OCI-M1 (cell line): ENCODE data around the gene PGC.
A peak's percentile ranks its signal among the peaks of the same experiment; 100 is the strongest.

Experiments
- DNase-seq: peaks from one replicate; lab custom pipeline; 2025; lab: John Stamatoyannopoulos, UW

Gene PGC

DNA sequence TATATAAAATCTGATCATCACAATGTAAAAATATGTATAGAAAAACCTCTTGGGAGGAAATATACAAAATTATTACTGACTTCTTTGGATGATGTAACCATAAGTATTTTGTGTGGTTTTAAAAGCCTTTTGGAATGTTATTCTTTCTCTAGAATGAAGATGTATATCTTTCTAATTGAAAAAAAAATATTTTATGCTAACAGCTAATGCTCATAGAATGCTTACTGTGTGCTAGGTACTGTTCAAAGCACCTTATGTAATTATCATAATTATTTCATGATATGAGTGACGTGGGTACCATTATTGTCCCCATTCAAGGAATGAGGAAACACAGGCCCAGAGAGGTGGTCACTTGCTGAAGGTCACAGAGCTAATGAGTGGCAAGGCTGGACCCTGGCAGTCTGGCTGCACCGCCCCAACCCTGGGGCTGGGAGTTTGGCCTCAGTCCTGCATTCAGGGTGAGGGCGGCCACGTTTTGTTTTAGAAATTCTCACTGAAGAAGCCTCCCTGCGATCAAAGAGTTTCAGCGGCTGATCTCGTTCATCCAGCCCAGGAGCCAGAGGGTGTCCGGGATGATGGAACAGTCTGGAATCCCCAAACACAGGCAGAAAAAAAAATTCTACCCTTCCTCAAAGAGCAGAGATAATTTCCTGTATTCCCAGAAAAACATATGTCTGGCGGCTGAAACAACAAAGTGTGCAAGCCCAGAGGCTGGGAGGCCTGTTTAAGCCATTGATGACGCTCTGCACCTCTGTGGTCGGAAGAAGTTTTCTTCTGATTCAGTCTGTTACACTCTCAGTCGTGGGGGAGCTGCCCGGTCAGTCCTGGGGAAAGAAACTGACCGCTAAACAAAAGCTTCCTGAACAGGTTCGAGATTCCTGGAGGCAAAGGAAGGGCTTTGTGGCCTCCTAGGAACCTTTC lies 49.1 kb downstream of the PGC start:
- DNase-seq = no peak

DNA sequence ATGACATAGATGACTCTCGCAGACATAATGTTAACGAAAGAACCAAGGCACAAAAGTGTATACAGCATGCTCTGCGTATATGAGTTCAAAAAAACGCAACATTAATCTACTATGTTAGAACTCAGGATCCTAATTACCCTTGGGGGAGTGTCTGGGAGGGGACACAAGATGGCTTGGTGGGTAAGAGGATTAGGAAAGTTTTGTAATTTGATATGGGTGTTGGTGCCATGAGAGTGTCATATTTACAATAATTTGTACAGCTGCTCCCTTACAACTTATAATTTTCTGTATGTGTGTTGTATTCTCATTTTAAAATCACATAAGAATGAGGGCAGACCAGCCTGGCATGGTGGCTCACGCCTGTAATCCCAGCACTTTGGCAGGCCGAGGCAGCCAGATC lies 50.4 kb downstream of the PGC start:
- DNase-seq = peak; percentile 10

GRCh38 chr6:41695825-41696224 lies 51.4 kb downstream of the PGC start:
- no peak for DNase-seq

DNA sequence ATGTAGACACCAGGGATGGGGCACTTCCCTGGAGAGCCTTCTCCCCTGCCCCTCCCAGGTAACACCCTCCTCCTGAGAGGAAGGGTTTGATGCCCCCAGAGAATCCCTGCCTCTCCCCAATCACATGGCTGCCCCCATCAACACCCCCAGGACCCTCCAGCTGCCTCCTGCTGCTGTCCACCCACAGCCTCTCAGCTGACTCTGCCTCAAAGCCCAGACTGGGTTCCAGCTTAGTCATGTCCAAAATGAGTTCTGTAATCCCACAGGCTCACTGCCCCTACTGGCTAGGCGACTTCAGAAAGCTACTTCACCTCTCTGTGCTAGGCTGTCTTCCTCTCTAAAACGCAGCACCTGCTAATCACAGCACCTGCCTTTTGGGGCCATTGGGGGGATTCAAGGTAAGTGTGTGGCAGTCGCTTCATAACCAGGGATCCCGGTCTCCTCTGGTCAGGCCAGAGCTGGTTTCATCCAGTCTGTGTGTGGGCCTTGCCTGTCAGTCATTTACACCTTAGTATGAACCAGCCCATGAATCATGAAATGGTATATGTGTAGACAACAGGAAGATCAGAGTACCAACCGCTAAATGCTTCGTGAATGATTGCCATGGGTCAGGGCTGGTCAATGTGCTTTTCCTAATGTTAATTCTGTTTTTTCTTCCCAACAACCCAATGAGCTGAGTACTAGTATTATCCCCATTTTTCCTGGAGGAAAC lies 52.2 kb downstream of the PGC start:
- DNase-seq = peak; percentile 14

DNA sequence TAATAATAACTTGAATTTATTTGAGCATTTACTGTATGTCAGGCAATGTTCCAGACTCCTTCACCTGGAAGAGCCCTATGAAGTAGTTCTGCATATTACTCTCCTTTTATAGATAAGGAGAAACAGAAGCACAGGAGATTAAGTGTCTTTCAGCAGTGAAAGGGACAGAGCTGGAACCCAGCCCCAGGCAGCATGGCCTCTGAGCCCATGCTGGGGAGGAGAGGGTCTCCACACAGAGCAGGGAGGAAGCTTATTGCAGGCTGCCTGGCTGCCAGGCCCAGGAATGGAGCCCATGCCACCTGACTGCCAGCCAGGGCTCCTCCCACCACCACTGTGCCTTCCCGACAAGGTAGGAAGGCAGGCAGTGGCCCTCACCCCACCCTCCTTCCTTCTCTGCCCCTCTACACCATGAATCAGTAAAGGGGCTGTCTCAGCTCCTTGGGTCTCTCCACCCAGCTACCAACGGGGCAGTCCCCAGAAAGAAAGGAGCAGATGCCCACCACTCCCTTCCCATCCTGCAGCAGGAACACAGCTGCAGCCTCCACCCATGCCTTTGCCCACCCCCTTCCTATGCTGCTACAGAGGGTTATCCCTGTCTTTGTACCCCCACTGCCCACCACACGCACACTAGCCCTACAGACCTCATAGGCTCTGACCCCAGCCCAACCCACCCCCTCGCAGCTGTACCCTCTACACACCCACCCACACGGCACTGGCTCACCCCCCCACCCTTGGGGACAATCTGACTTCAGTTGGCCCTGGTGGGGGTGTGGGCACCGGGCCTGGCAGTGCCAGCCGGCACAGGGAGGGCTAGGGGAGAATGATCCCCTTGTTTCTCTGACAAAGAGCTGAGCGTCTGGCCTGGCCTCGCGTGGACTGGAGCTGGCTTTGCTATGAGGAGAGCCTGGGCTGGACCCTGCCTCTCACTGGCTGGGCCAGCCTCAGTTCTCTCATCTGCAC lies 53.6 kb downstream of the PGC start:
- DNase-seq = no peak

DNA sequence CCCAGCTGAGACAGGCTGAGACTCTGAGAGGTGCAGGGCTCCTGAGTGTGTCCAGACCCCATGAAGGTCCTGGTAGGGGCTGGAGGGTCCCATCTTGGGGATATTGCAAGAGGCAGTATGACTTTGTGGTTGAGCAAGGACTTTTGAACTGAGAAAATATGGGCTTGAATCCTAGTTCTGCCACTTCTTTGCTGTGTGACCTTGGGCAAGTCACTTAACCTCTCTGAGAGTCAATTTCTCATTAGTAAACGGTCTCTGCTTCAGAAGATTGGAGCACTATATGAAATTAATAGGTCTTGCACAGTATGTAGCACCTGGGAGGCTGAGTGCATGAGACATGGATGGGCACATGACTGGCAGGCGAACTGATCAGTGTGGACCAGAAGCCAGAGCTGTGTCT lies 54.5 kb downstream of the PGC start:
- DNase-seq = no peak

DNA sequence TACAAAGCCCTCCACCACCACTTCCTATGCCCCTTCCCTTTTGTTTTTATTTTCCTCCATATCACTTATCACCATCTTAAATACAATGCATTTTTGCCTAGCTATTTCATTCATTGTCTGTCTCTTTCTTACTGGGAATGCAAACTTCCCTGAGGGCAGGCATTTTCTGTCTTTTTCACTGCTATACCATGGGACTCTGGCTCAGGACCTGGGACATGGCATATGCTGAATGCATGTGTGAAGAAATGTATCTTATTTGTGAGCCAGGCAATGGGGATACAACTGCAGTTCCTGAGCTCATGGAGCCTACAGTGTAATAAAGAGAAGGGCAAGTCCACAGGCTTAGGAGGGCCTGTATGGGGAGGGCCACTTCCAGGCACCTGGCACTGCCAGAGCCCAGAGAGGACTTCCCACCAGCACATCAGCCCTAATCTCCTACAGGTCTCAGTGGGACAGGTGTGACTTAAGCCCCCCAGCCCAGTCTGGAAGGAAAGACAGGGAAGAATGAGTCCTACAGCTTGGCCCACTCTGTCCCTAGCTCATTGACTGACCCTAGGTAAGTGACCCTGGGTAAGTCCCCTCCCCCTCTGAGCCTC lies 55.0 kb downstream of the PGC start:
- no peak for DNase-seq

- DNase-seq = no peak
Observed at GRCh38 chr6:41691426-41692079, 55.6 kb downstream of the PGC start.

- DNase-seq = no peak
Observed at GRCh38 chr6:41690541-41691330, 56.5 kb downstream of the PGC start.

DNA sequence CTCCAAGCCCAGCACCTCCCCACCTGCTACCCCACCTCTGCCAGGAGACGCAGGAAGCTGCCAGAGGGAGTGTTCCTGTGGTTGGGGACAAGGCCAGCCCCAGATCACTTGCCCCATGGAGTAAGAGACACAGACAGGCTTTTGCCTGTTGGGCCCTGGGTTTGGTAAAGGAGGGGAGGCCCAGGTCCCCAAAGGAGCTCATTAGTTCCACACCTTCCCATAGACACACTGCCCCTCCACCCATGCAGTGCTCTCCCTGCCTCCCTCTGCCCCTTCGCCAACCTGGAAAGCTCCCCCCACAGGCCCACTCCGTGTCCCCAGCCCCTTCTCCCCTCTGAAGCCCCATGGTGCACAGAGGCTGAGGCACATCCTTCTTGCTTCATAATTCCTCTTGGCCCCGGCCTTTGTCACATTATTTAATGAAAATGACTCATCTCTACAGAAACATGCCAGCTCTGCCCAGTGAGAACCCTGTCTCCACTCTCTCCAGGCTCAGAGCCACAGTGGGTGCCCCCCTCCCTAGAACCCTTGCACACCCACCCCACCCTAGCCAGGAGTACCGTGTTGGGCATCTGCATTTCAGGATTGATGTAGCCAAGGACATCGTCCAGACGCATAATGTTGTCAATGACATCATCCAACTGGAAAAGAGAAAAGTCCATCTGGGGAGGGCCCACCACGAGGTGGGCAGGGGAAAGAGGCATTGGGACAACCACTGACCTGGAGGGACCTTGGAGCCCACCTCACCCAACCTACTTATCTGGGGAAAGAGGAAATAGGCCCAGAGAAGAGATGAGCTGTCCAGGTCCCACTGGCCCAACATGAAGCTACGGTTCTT lies 57.8 kb downstream of the PGC start:
- no peak for DNase-seq

DNA sequence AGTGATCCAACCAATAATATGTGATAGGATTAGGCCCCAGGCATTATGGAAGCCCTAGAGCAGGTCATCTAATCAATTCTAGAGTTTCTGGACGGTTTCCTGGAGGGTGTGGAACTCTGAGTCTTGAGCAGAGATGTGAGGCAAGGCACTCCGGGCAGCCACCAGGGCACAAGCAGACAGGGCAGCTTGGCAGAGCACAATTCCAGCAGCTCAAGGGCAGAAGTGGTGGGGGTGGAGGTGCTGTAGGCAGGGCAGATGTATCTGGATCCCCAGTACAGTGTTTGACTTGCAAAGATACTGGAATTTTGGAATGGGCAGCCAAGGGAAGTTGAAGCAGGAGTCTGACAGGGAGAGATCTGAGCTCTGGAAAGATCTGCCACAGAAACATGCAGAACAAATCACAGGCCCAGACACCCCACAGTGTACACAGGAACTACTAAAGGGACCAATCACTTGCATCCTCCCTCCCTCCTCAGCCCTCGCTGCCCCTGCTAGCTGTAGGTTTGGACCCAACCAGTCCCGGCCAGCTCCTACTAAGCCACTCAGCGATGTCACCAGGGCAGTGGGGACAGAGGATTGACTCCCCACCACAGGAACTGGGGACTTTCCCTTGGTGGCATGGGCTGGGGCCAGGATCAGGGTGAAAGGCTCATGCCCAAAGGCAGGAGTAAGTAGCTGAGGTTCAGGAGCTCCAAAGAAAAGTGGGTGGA lies 58.8 kb downstream of the PGC start:
- DNase-seq = no peak

DNA sequence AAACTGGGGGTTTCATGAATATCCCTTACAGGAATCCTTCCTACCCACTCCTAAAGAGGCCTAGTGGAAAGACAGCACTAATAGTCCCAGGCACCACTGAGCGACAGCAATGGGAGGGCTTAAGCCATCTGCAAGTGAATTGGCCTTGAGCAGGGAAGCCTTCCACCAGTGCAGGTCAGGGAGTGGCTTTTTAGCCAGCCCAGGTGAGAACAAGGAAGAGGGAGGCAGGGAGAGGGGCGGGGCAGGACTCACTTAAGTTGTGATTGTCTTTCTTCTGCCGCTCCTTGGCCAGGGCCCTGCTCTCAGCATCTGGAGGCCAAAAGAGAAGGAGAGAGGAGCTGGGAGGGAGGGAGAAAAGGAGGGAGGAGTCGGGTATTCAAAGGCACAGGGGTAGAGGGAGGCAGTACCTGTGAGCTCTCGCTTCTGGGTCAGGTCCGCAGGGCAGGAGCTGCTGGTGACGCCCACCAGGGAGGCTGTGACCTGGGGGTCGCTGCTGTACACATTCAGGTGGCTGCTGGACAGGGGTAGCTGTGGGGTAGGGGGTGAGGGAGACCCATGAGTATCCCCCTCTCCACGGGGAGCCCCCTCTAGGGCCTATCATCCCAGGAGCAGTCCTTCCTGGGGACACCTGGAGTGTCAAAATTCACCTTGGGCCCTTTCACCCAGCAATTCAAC lies 59.6 kb downstream of the PGC start:
- no peak for DNase-seq
